GM12892 (cell line): ENCODE data around the gene HES6.

Experiments
- POLR2A ChIP-seq: IDR thresholded peaks from 2 replicates; pipeline ENCODE4 v1.6.1; 2011; ENCODE audit warnings: low read depth, low read length, control low read depth
- POLR2AphosphoS5 ChIP-seq: IDR thresholded peaks from 2 replicates; pipeline ENCODE4 v1.6.1; 2011; ENCODE audit warnings: low read depth, low read length, control low read depth
- TAF1 ChIP-seq: IDR thresholded peaks from 2 replicates; pipeline ENCODE4 v1.6.1; 2011; ENCODE audit warnings: low read depth, mild to moderate bottlenecking, control low read depth, low read length, borderline replicate concordance

DNA sequence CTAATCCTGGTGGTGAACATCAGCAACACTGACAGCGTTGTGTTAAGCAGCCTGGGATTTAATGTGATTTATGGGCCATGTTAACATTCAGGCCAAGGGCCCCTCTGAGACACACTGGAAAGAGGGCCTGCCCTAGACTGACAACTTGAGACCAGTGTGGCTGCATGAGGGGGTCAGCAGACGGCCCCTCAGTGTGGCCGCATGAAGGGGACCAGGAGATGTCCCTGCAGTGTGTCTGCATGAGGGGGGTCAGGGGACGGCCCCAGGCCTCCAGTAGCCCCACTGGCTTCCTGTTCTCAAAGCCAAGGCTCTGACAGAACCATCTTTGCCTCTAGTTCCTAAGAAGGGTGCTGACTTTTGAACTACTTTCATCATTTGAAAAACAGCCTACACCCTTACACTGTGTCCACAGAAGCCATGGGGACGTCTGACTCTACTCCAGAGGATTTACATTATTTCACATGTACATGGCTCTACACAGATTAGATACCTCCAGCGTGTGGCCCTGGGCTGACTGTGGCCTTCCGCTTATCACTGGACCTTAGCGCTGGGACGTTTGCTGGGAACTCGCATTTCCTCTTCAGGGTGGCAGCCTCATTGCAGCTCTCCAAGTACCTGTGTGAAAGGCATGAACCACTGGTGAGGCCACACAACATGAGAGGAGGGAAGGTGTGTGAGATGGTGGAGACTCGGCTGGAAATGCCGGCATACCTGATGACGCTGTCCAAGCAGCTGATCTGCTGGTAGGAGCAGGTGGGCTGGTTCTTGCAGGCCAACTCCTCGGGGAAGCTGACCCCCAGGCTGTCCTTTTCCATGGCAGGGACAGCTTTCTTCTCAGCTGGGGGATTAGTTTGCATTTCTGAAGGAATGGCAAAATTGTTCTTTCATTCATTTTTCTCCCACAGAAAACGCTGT is 18.2 kb upstream of the HES6 start:
- no peak; the same call in 1 of the 2 replicates for TF ChIP-seq POLR2AphosphoS5
- no peak for TF ChIP-seq TAF1
- no peak for TF ChIP-seq POLR2A
